SK-N-SH (cell line): Measurements from ENCODE around the gene WDR86. TPM values are rescaled to one million over a fixed set of nuclear protein-coding genes. Genes with fewer than 3 reads are reported as not detected.
A peak's percentile ranks its signal among the peaks of the same experiment; 100 is the strongest.

ENCODE experiments used
- CTCF ChIA-PET: fragments of 300-600, 350-600 bp; formaldehyde crosslinking; extraction: SDS; loops from one replicate; lab custom pipeline; 2021; lab: Yijun Ruan, JAX
- POLR2A ChIA-PET: fragments of 350-600 bp; sonication (Branson Sonifier 250); formaldehyde crosslinking; extraction: SDS; loops from one replicate; lab custom pipeline; 2020; ENCODE audit warnings: antibody characterized with exemption, inconsistent platforms; lab: Yijun Ruan, JAX
- DNase-seq: peaks from one replicate; pipeline ENCODE4 v3.0.0; 2012
- H2AFZ ChIP-seq: fragments of 200-600 bp; sonication (generic); 2 replicates; pipeline ENCODE4 v1.8.1; 2016; ENCODE audit warnings: antibody characterized with exemption, mild to moderate bottlenecking, low read depth
- H3F3A ChIP-seq: fragments of 200-600 bp; sonication (generic); replicated peaks from 2 replicates; pipeline ENCODE3; 2016; ENCODE audit warnings: antibody characterized with exemption, mild to moderate bottlenecking; ENCODE audit not compliant: insufficient read depth
- H3K27ac ChIP-seq, 2 experiments: fragments of 200-500 bp in 1 of 2; fragments of 200-600 bp in 1 of 2; sonication (Bioruptor generic) in 1 of 2; sonication (generic), shearing (Covaris generic) in 1 of 2; 2 replicates each; pipeline versions ENCODE4 v1.5.1 to v1.6.1; 2014 to 2016; ENCODE audit warnings: low read depth in 2 of 2, inconsistent platforms in 1 of 2, low read length in 1 of 2, mild to moderate bottlenecking in 1 of 2, mixed read lengths in 1 of 2
- H3K27me3 ChIP-seq: fragments of 200-600 bp; sonication (generic), shearing (Covaris generic); 2 replicates; pipeline ENCODE4 v1.6.1; 2016; ENCODE audit warnings: mixed run types; ENCODE audit not compliant: insufficient read depth
- H3K36me3 ChIP-seq, 2 experiments: fragments of 200-500 bp in 1 of 2; fragments of 200-600 bp in 1 of 2; sonication (Bioruptor generic) in 1 of 2; sonication (generic) in 1 of 2; replicated peaks in 1 of 2; 2 replicates each; pipeline versions ENCODE3 to v1.5.1; 2014 to 2016; ENCODE audit warnings: low read length in 1 of 2, mild to moderate bottlenecking in 1 of 2; ENCODE audit not compliant: insufficient read depth in 2 of 2, control insufficient read depth in 1 of 2
- H3K4me1 ChIP-seq, 2 experiments: fragments of 200-500 bp in 1 of 2; fragments of 200-600 bp in 1 of 2; sonication (Bioruptor generic) in 1 of 2; sonication (generic), shearing (Covaris generic) in 1 of 2; 2 replicates each; pipeline versions ENCODE4 v1.5.1 to v1.6.1; 2014 to 2016; ENCODE audit warnings: low read depth in 1 of 2, low read length in 1 of 2, mixed run types in 1 of 2; ENCODE audit not compliant: insufficient read depth in 2 of 2, control insufficient read depth in 1 of 2
- H3K4me2 ChIP-seq: fragments of 200-600 bp; sonication (generic), shearing (Covaris generic); 2 replicates; pipeline ENCODE4 v1.6.1; 2017; ENCODE audit warnings: mixed run types
- H3K4me3 ChIP-seq, 2 experiments: fragments of 200-500 bp in 1 of 2; fragments of 200-600 bp in 1 of 2; sonication (Bioruptor generic) in 1 of 2; sonication (generic), shearing (Covaris generic) in 1 of 2; 2 replicates each; pipeline versions ENCODE4 v1.5.1 to v1.8.1; 2014 to 2016; ENCODE audit warnings: low read depth in 2 of 2, inconsistent platforms in 1 of 2, low read length in 1 of 2, mild to moderate bottlenecking in 1 of 2, mixed read lengths in 1 of 2, moderate library complexity in 1 of 2
- H3K79me2 ChIP-seq: fragments of 200-600 bp; sonication (generic); 2 replicates; pipeline ENCODE4 v1.8.1; 2017; ENCODE audit warnings: mild to moderate bottlenecking; ENCODE audit not compliant: insufficient read depth
- H3K9ac ChIP-seq: fragments of 200-600 bp; sonication (generic); 2 replicates; pipeline ENCODE4 v1.6.1; 2017; ENCODE audit warnings: mixed run types
- H3K9me2 ChIP-seq: fragments of 200-600 bp; sonication (generic); 2 replicates; pipeline ENCODE4 v1.6.1; 2017; ENCODE audit warnings: mixed run types
- H3K9me3 ChIP-seq: fragments of 200-600 bp; sonication (generic); 2 replicates; pipeline ENCODE4 v1.6.1; 2017; ENCODE audit warnings: mixed run types, mild to moderate bottlenecking, moderate library complexity
- H4K20me1 ChIP-seq: fragments of 200-600 bp; sonication (generic); 2 replicates; pipeline ENCODE4 v1.6.1; 2017; ENCODE audit warnings: mild to moderate bottlenecking, mixed run types; ENCODE audit not compliant: insufficient read depth
- ELF1 ChIP-seq: IDR thresholded peaks from 2 replicates; pipeline ENCODE4 v1.4.0; 2012
- EP300 ChIP-seq, 2 experiments: IDR thresholded peaks; 2 replicates each; pipeline versions ENCODE4 v1.4.0 to v1.6.1; 2012; ENCODE audit warnings: borderline replicate concordance in 1 of 2, low read depth in 1 of 2, low read length in 1 of 2
- FOSL2 ChIP-seq: IDR thresholded peaks from 2 replicates; pipeline ENCODE4 v1.4.0; 2012; ENCODE audit warnings: low read depth, mild to moderate bottlenecking, moderate library complexity, borderline replicate concordance
- IRF3 ChIP-seq: fragments of 150-350 bp; IDR thresholded peaks from 2 replicates; pipeline ENCODE4 v1.6.1; 2016; ENCODE audit warnings: mild to moderate bottlenecking, low read depth, low read length
- JUND ChIP-seq: IDR thresholded peaks from 2 replicates; pipeline ENCODE4 v1.4.0; 2012
- MXI1 ChIP-seq: IDR thresholded peaks from 2 replicates; pipeline ENCODE4 v1.6.1; 2012; ENCODE audit warnings: mild to moderate bottlenecking, low read depth, low read length, improper control_type of control experiment
- PBX3 ChIP-seq: IDR thresholded peaks from 2 replicates; pipeline ENCODE4; 2012
- RCOR1 ChIP-seq: fragments of 150-350 bp; IDR thresholded peaks from 2 replicates; pipeline ENCODE4 v1.6.1; 2017; ENCODE audit warnings: antibody characterized with exemption, low read length
- RFX5 ChIP-seq: IDR thresholded peaks from 2 replicates; pipeline ENCODE4 v1.6.1; 2012; ENCODE audit warnings: mild to moderate bottlenecking, improper control_type of control experiment, low read length
- RXRA ChIP-seq: IDR thresholded peaks from 2 replicates; pipeline ENCODE4 v1.4.0; 2012; ENCODE audit warnings: low read depth, mild to moderate bottlenecking, borderline replicate concordance
- TAF1 ChIP-seq: IDR thresholded peaks from 2 replicates; pipeline ENCODE4 v1.6.1; 2012; ENCODE audit warnings: low read depth, mild to moderate bottlenecking, low read length, moderate library complexity, borderline replicate concordance
- TEAD4 ChIP-seq: IDR thresholded peaks from 2 replicates; pipeline ENCODE4 v1.4.0; 2012; ENCODE audit warnings: mild to moderate bottlenecking, borderline replicate concordance; ENCODE audit not compliant: insufficient read depth
- USF2 ChIP-seq: fragments of 150-350 bp; IDR thresholded peaks from 2 replicates; pipeline ENCODE4 v1.6.1; 2017; ENCODE audit warnings: antibody characterized with exemption, low read length, low read depth, borderline replicate concordance
- WGBS: methylation state at CpG from one replicate; pipeline ENCODE4 v1.1.6; 2017; ENCODE audit warnings: low lambda C conversion rate; 5-methylcytosine and 5-hydroxymethylcytosine counted together
- polyA plus RNA-seq, 3 experiments: library from polyadenylated mRNA; depleted of rRNA; stranded (reverse); fragments of >200 nt; gene quantifications; 2 replicates each; pipeline ENCODE4 v1.2.3, GENCODE V29; 2012
- TF ChIP-seq, protein P1 (sequence below): IDR thresholded peaks from 2 replicates; pipeline ENCODE4 v1.4.0; 2012; ENCODE audit warnings: low read depth
- TF ChIP-seq, protein P2 (sequence below): fragments of 200-600 bp; sonication (generic); IDR thresholded peaks from 2 replicates; pipeline ENCODE4 v1.6.1; 2017; ENCODE audit warnings: antibody characterized with exemption, mild to moderate bottlenecking, moderate library complexity

WDR86 gene
- polyA plus RNA-seq, 1 of the 3 experiments (the other 2 are of a cell fraction), result 1.0 TPM

DNA sequence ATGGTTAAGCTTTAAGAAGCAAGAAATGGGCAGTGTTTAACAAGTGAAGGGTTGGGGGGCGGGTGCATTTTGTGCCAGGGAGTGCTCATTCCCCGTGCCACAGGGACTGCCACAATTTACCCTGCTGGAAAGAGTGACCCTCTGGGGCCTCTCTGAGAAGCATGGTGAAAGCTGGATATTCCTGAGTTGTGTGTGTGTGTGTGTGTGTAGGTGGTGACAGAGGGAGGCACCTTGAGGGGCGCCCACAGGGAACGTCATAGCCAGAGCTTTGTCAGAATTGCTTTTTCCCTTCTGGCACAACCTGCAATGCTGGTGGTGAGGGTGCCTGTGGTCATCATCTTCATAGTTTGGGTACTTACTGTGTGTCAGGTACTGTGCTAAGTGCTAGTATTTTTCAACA, 2.5 kb upstream of the WDR86 start (continued):
- TF ChIP-seq PBX3 (no peak), MXI1 (no peak)
- TF ChIP-seq, protein P1, sequence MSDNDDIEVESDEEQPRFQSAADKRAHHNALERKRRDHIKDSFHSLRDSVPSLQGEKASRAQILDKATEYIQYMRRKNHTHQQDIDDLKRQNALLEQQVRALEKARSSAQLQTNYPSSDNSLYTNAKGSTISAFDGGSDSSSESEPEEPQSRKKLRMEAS, result no peak

DNA sequence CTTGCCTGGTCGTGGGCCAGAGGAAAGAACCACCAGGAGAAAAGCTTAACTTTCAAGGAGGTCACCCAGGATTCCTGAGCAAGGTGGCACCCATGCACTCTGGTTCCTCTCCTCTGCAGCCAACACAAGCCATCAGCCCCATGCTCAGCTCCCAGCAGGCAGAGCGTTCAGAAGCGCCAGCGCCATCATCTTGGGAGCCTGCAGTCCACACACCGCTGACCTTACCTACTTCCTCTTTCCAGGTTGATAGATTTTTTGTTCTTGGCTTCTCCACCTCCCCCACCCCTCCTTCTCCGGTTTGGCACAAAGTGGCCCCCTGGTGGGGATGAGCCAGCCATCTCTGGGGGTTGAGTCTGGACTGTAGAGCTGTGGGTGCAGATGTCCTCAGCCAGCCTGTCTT, 1.7 kb upstream of the WDR86 start:
- H3K9me3 ChIP-seq, result no peaks in the 10 kb centered on the region

DNA sequence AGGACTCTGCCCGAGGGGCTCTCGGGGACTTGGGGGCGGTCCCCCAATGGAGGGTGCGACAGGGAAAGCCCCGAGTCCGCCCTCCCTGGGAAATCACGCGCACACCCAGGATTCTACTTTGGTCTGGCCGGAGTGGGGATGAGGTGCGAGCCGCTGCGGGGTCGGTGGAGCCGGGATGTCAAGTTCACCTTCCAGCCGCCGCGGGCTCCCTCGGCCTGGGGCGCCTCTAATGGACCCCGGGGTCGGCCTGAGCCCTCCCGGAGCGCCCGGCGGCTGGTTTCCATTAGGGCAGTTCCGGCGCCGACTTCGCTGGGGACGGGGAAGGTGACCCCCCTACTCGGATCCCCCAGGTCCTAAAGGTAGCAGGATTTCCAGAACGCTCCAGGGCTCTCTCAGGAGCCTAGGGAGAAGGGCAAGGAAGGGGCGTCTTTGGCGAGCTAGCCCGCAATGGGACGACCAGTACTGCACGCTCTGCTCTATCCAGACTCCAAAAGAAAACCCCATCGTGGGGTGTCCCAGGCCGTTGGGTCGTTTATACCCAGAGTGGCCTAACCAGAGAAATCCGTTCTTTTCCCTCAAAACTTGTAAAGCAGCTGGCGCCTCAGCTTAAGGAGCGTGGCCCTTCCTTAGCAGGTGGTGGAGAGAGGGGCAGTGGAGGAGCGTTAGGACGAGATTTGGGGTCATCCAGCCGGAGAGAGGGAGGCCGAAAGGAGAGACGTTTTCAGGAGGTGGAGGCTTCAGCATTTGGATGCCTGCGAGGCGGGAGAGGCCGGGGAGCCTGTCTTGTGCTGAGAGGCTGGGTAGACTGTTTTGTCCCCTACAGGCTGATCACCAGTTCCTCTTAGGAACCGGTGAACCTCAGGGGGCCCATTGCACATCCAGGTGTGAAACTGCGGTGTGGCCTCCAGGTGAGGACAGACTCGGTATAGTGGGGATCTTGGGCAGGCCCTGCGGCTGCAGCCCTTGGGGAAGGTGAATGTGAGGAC, 860 bp upstream of the WDR86 start:
- peak overlapping the region; percentile 8; the same call in 1 of the 2 replicates for H3K9ac ChIP-seq
- H2AFZ ChIP-seq, result peak overlapping the region; percentile 60; the same call in 1 of the 2 replicates
- ChIA-PET POLR2A (interaction anchor here (0.7 to 1.4 kb wide), 3 partner anchors 25 to 109 kb away, joined by 3 read pairs; partner anchors contain the start of genes NUB1 and RHEB), CTCF (interaction anchor here (0.5 to 4.1 kb wide), 23 partner anchors 11 to 589 kb away, joined by 3 to 28 read pairs (median 4); no protein-coding TSS in a partner anchor)
- H3K9me2 ChIP-seq, result no peaks in the 10 kb centered on the region
- no peaks in the 10 kb centered on the region for H4K20me1 ChIP-seq
- no peaks in the 10 kb centered on the region for H3K79me2 ChIP-seq
- peaks cover 61% of the 10 kb centered on the region for H3K27me3 ChIP-seq
- H3K27ac ChIP-seq, result peak overlapping the region in 1 of 2 experiments; percentile 85; a peak in 2 of 4 replicates
- WGBS, result 46% methylated on average over 41 of the region's 55 CpGs
- peaks cover 0 to 17% of the 10 kb centered on the region in 2 experiments; a peak in 1 of 4 replicates for H3K4me1 ChIP-seq
- no peaks in the 10 kb centered on the region for H3K36me3 ChIP-seq
- H3K9me3 ChIP-seq, result no peaks in the 10 kb centered on the region
- peak; percentile 93 for DNase-seq
- no peaks in the 10 kb centered on the region for H3F3A ChIP-seq
- H3K4me2 ChIP-seq, result peak overlapping the region; percentile 91
- peak overlapping the region; percentile 59 to 61 for H3K4me3 ChIP-seq
- TF ChIP-seq RFX5, result no peak
- TF ChIP-seq EP300 (IDR thresholded peaks at IDR 0.05; ENCODE audit: borderline replicate concordance in 1 of 2, low read depth in 1 of 2, low read length in 1 of 2), result peak in 1 of 2 experiments; percentile 56; a peak in 2 of 4 replicates
- no peak for TF ChIP-seq TEAD4
- no peak for TF ChIP-seq JUND
- TF ChIP-seq FOSL2, result no peak
- TF ChIP-seq ELF1, result no peak
- TF ChIP-seq RXRA, result no peak
- TF ChIP-seq IRF3, result no peak
- no peak for TF ChIP-seq TAF1
- no peak for TF ChIP-seq USF2

More for the DNA sequence above, 1.7 kb upstream of the WDR86 start:
- H2AFZ ChIP-seq, result no peak overlapping the region
- peak; percentile 58 for DNase-seq
- H3K79me2 ChIP-seq, result no peaks in the 10 kb centered on the region
- ChIA-PET POLR2A (no interaction called here), CTCF (interaction anchor here (1.0 to 4.1 kb wide), 11 partner anchors 14 to 348 kb away, joined by 3 to 28 read pairs (median 3); no protein-coding TSS in a partner anchor)
- no peak overlapping the region for H3K4me2 ChIP-seq
- H3K36me3 ChIP-seq, result no peaks in the 10 kb centered on the region
- H3K27me3 ChIP-seq, result peaks cover 61% of the 10 kb centered on the region
- no peaks in the 10 kb centered on the region for H3F3A ChIP-seq
- no peaks in the 10 kb centered on the region for H3K9me2 ChIP-seq
- 90% methylated on average over 6 of the region's 6 CpGs for WGBS
- H3K27ac ChIP-seq, result no peak overlapping the region
- peaks cover 0 to 17% of the 10 kb centered on the region in 2 experiments; a peak in 1 of 4 replicates for H3K4me1 ChIP-seq
- H4K20me1 ChIP-seq, result no peaks in the 10 kb centered on the region
- no peak overlapping the region for H3K4me3 ChIP-seq
- TF ChIP-seq, protein P2, sequence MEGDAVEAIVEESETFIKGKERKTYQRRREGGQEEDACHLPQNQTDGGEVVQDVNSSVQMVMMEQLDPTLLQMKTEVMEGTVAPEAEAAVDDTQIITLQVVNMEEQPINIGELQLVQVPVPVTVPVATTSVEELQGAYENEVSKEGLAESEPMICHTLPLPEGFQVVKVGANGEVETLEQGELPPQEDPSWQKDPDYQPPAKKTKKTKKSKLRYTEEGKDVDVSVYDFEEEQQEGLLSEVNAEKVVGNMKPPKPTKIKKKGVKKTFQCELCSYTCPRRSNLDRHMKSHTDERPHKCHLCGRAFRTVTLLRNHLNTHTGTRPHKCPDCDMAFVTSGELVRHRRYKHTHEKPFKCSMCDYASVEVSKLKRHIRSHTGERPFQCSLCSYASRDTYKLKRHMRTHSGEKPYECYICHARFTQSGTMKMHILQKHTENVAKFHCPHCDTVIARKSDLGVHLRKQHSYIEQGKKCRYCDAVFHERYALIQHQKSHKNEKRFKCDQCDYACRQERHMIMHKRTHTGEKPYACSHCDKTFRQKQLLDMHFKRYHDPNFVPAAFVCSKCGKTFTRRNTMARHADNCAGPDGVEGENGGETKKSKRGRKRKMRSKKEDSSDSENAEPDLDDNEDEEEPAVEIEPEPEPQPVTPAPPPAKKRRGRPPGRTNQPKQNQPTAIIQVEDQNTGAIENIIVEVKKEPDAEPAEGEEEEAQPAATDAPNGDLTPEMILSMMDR, result 0 out of 2 replicates have a peak, but pooled peaks have one; percentile 8
- no peak for TF ChIP-seq RCOR1
- H3K9ac ChIP-seq, result no peak overlapping the region
